SK-N-SH treated with all-trans-retinoic acid at 6 μM for 48 hours (cell line): Measurements from ENCODE around the gene TFEB.

Source experiments
- CSDC2 ChIP-seq: fragments of 250-450 bp; sonication (Bioruptor Pico); IDR thresholded peaks from 2 replicates; pipeline ENCODE4 v1.5.0; 2020; ENCODE audit warnings: mild to moderate bottlenecking, moderate library complexity
- GLIS3 ChIP-seq: fragments of 250-450 bp; sonication (Bioruptor Pico); IDR thresholded peaks from 2 replicates; pipeline ENCODE4 v1.5.0; 2020; ENCODE audit warnings: mild to moderate bottlenecking, moderate library complexity
- RARB ChIP-seq: fragments of 250-450 bp; sonication (Bioruptor Pico); IDR thresholded peaks from 2 replicates; pipeline ENCODE4 v1.8.0; 2021; ENCODE audit warnings: mild to moderate bottlenecking, moderate library complexity
- TCF4 ChIP-seq: fragments of 250-450 bp; sonication (Bioruptor Pico); IDR thresholded peaks from 2 replicates; pipeline ENCODE4 v1.8.0; 2021; ENCODE audit warnings: mild to moderate bottlenecking, moderate library complexity, borderline replicate concordance
- ZFP30 ChIP-seq: fragments of 450-650 bp; formaldehyde crosslinking; IDR thresholded peaks from 2 replicates; pipeline ENCODE4 v1.5.0; 2022; ENCODE audit warnings: mild to moderate bottlenecking, moderate library complexity
- TF ChIP-seq, protein P1 (sequence below): fragments of 250-450 bp; sonication (Bioruptor Pico); IDR thresholded peaks from 2 replicates; pipeline ENCODE4 v1.5.1; 2021; ENCODE audit warnings: mild to moderate bottlenecking, moderate library complexity
- TF ChIP-seq, protein P2 (sequence below): fragments of 250-450 bp; sonication (Bioruptor Pico); IDR thresholded peaks from 2 replicates; pipeline ENCODE4 v1.8.0; 2020; ENCODE audit warnings: mild to moderate bottlenecking, moderate library complexity, borderline replicate concordance
- TF ChIP-seq, protein P3 (sequence below): fragments of 250-450 bp; sonication (Bioruptor Pico); IDR thresholded peaks from 2 replicates; pipeline ENCODE4 v1.5.0; 2020; ENCODE audit warnings: mild to moderate bottlenecking, moderate library complexity

DNA sequence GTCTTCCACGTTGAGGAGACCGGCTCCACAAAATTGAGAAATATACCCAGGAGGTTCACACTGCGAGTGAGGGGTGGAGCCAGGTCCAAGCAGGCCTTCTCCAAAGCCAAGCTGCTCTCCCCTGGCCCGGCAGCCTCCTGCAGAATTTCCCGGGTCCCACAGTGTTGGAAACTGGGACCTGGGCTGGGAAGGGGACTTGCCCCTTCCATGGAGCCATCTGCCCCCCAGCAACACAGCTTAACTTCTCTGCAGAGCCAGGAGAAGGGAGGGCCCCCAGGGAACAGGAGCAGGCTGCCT is 61.8 kb downstream of the TFEB start:
- TF ChIP-seq RARB (CRISPR knock-in tag) (no peak), GLIS3 (CRISPR knock-in tag) (no peak), TCF4 (CRISPR knock-in tag) (no peak), CSDC2 (CRISPR knock-in tag) (no peak), ZFP30 (CRISPR knock-in tag) (no peak)
- TF ChIP-seq, protein P1, sequence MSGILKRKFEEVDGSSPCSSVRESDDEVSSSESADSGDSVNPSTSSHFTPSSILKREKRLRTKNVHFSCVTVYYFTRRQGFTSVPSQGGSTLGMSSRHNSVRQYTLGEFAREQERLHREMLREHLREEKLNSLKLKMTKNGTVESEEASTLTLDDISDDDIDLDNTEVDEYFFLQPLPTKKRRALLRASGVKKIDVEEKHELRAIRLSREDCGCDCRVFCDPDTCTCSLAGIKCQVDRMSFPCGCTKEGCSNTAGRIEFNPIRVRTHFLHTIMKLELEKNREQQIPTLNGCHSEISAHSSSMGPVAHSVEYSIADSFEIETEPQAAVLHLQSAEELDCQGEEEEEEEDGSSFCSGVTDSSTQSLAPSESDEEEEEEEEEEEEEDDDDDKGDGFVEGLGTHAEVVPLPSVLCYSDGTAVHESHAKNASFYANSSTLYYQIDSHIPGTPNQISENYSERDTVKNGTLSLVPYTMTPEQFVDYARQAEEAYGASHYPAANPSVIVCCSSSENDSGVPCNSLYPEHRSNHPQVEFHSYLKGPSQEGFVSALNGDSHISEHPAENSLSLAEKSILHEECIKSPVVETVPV (CRISPR knock-in tag): no peak
- TF ChIP-seq, protein P2, sequence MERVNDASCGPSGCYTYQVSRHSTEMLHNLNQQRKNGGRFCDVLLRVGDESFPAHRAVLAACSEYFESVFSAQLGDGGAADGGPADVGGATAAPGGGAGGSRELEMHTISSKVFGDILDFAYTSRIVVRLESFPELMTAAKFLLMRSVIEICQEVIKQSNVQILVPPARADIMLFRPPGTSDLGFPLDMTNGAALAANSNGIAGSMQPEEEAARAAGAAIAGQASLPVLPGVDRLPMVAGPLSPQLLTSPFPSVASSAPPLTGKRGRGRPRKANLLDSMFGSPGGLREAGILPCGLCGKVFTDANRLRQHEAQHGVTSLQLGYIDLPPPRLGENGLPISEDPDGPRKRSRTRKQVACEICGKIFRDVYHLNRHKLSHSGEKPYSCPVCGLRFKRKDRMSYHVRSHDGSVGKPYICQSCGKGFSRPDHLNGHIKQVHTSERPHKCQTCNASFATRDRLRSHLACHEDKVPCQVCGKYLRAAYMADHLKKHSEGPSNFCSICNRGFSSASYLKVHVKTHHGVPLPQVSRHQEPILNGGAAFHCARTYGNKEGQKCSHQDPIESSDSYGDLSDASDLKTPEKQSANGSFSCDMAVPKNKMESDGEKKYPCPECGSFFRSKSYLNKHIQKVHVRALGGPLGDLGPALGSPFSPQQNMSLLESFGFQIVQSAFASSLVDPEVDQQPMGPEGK: no peak
- TF ChIP-seq, protein P3, sequence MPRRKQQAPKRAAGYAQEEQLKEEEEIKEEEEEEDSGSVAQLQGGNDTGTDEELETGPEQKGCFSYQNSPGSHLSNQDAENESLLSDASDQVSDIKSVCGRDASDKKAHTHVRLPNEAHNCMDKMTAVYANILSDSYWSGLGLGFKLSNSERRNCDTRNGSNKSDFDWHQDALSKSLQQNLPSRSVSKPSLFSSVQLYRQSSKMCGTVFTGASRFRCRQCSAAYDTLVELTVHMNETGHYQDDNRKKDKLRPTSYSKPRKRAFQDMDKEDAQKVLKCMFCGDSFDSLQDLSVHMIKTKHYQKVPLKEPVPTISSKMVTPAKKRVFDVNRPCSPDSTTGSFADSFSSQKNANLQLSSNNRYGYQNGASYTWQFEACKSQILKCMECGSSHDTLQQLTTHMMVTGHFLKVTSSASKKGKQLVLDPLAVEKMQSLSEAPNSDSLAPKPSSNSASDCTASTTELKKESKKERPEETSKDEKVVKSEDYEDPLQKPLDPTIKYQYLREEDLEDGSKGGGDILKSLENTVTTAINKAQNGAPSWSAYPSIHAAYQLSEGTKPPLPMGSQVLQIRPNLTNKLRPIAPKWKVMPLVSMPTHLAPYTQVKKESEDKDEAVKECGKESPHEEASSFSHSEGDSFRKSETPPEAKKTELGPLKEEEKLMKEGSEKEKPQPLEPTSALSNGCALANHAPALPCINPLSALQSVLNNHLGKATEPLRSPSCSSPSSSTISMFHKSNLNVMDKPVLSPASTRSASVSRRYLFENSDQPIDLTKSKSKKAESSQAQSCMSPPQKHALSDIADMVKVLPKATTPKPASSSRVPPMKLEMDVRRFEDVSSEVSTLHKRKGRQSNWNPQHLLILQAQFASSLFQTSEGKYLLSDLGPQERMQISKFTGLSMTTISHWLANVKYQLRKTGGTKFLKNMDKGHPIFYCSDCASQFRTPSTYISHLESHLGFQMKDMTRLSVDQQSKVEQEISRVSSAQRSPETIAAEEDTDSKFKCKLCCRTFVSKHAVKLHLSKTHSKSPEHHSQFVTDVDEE (CRISPR knock-in tag): no peak
